OCI-LY7 (cell line): ENCODE measurements around the gene DHX9. TPM values are rescaled to one million over a fixed set of nuclear protein-coding genes. Genes with fewer than 3 reads are reported as not detected.

Experiments
- total RNA-seq, 2 experiments: library from RNA; depleted of rRNA in 1 of 2; stranded (reverse); fragments of >200 nt in 1 of 2; shearing (Covaris generic) in 1 of 2; gene quantifications; 2 replicates each; pipeline ENCODE4 v1.2.3, GENCODE V29; 2014 to 2022

The DHX9 gene
- total RNA-seq, 2 experiments from 2014 or later: 217 to 271 TPM

Other genes with a start within 250 kb of the DHX9 start
- gene RGS16, start 235.0 kb upstream of the DHX9 start, total RNA-seq (2014; rRNA removed; shearing (Covaris generic)): 17.9 and 20.1 TPM in 2 replicates
- 22.5 and 29.5 TPM in 2 replicates for gene RGS16, start 235.0 kb upstream of the DHX9 start, total RNA-seq (2022)
- 0.10 TPM in 1 of 2 replicates, not detected in the other for gene RGS8, start 154.8 kb upstream of the DHX9 start, total RNA-seq (2014; rRNA removed; shearing (Covaris generic))
- 0.31 and 1.2 TPM in 2 replicates for gene RGS8, start 154.8 kb upstream of the DHX9 start, total RNA-seq (2022)
- 2.2 and 4.1 TPM in 2 replicates for gene NPL, start 49.6 kb upstream of the DHX9 start, total RNA-seq (2014; rRNA removed; shearing (Covaris generic))
- gene NPL, start 49.6 kb upstream of the DHX9 start, total RNA-seq (2022): 6.3 and 7.0 TPM in 2 replicates
- 0.49 TPM in 1 of 2 replicates, not detected in the other for gene SHCBP1L, start 113.8 kb downstream of the DHX9 start, total RNA-seq (2014; rRNA removed; shearing (Covaris generic))
- 0.65 and 1.5 TPM in 2 replicates for gene SHCBP1L, start 113.8 kb downstream of the DHX9 start, total RNA-seq (2022)
- 24.2 and 26.3 TPM in 2 replicates for gene LAMC1, start 184.1 kb downstream of the DHX9 start, total RNA-seq (2014; rRNA removed; shearing (Covaris generic))
- 32.0 and 42.1 TPM in 2 replicates for gene LAMC1, start 184.1 kb downstream of the DHX9 start, total RNA-seq (2022)